ENCODE data around the gene CERS4.

The CERS4 gene

DNA sequence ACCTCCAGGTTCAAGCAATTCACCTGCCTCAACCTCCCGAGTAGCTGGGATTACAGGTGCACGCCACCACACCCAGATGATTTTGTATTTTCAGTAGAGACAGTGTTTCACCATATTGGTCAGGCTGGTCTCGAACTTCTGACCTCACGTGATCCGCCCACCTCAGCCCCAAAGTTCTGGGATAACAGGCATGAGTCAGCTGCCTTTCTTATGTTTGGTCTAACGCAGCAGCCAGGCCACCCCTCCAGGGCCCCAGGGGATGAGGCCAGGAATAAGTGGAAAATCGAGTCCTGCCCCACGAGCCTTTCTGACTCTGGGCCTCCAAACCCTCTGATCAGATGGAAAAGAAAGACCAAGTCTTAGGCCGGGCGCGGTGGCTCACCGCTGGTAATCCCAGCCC is 44.5 kb downstream of the CERS4 start:
- Histone ChIP-seq H3K4me1 (ENCODE audit: control insufficient read depth, insufficient read depth, low read length) (no peaks in the 10 kb centered on the region), H3K36me3 (ENCODE audit: control insufficient read depth, insufficient read depth, low read length) (peaks cover 17% of the 10 kb centered on the region)
- 91% methylated on average over 12 of the region's 12 CpGs for WGBS, 2 experiments

GRCh38 chr19:8254286-8255001 is 45.3 kb downstream of the CERS4 start:
- WGBS, 2 experiments, result 94 to 95% methylated on average over 11 of the region's 11 CpGs
- no peaks in the 10 kb centered on the region for H3K9me3 ChIP-seq (ENCODE audit: control insufficient read depth, low read length)
- H3K27me3 ChIP-seq (ENCODE audit: control insufficient read depth, insufficient read depth, low read length, poor library complexity, severe bottlenecking), result no peaks in the 10 kb centered on the region
- no peaks in the 10 kb centered on the region for H3K4me1 ChIP-seq (ENCODE audit: control insufficient read depth, insufficient read depth, low read length)
- no peak overlapping the region for H3K27ac ChIP-seq (ENCODE audit: insufficient read depth, low read depth, low read length, poor library complexity, severe bottlenecking)
- H3K4me3 ChIP-seq (ENCODE audit: insufficient read depth, low read depth, low read length), result no peak overlapping the region
- peaks cover 17% of the 10 kb centered on the region for H3K36me3 ChIP-seq (ENCODE audit: control insufficient read depth, insufficient read depth, low read length)

More for the DNA sequence above, 44.5 kb downstream of the CERS4 start:
- Histone ChIP-seq H3K27ac (ENCODE audit: insufficient read depth, low read depth, low read length, poor library complexity, severe bottlenecking) (no peak overlapping the region), H3K27me3 (ENCODE audit: control insufficient read depth, insufficient read depth, low read length, poor library complexity, severe bottlenecking) (no peaks in the 10 kb centered on the region), H3K4me3 (ENCODE audit: insufficient read depth, low read depth, low read length) (no peak overlapping the region), H3K9me3 (ENCODE audit: control insufficient read depth, low read length) (no peaks in the 10 kb centered on the region)

GRCh38 chr19:8255426-8256125 is 46.4 kb downstream of the CERS4 start:
- Histone ChIP-seq H3K36me3 (ENCODE audit: control insufficient read depth, insufficient read depth, low read length) (peaks cover 17% of the 10 kb centered on the region), H3K4me3 (ENCODE audit: insufficient read depth, low read depth, low read length) (no peak overlapping the region), H3K27me3 (ENCODE audit: control insufficient read depth, insufficient read depth, low read length, poor library complexity, severe bottlenecking) (no peaks in the 10 kb centered on the region), H3K4me1 (ENCODE audit: control insufficient read depth, insufficient read depth, low read length) (no peaks in the 10 kb centered on the region), H3K9me3 (ENCODE audit: control insufficient read depth, low read length) (no peaks in the 10 kb centered on the region), H3K27ac (ENCODE audit: insufficient read depth, low read depth, low read length, poor library complexity, severe bottlenecking) (no peak overlapping the region)
- 92 to 94% methylated on average over 18 of the region's 18 CpGs for WGBS, 2 experiments

DNA sequence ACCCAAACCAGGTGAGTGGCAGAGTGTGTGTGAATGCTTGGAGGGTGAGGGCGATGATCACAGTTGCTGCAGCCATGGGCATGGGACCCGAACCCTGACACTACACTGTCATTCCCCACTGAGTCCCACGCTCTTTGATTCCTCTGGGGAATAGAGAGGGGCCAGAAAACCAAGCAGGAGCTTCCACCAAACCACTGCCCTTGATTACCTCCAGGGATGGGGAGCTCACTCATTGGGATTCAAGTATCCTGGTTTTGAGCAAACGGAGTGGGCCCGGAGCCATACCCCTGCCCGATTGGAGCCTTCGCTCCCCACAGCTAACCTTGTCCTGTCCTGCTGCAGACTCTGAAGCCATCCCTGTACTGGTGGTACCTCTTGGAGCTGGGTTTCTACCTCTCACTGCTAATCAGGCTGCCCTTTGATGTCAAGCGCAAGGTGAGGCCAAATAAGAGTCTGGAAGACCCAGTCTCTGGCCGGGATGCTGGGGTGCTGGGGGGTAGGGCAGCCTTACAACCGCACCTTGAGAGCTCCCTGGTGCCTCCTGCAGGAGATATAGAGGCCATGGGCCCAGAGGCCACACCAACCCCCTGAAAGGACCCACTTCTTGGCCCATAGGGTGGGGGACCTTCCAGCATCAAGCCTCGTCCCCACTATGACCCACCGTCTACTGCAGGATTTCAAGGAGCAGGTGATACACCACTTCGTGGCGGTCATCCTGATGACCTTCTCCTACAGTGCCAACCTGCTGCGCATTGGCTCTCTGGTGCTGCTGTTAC is 47.3 kb downstream of the CERS4 start:
- Histone ChIP-seq H3K9me3 (ENCODE audit: control insufficient read depth, low read length) (no peaks in the 10 kb centered on the region), H3K36me3 (ENCODE audit: control insufficient read depth, insufficient read depth, low read length) (peaks cover 17% of the 10 kb centered on the region), H3K4me3 (ENCODE audit: insufficient read depth, low read depth, low read length) (no peak overlapping the region), H3K4me1 (ENCODE audit: control insufficient read depth, insufficient read depth, low read length) (no peaks in the 10 kb centered on the region), H3K27ac (ENCODE audit: insufficient read depth, low read depth, low read length, poor library complexity, severe bottlenecking) (no peak overlapping the region), H3K27me3 (ENCODE audit: control insufficient read depth, insufficient read depth, low read length, poor library complexity, severe bottlenecking) (no peaks in the 10 kb centered on the region)
- WGBS, 2 experiments, result 95% methylated on average over 15 of the region's 15 CpGs

DNA sequence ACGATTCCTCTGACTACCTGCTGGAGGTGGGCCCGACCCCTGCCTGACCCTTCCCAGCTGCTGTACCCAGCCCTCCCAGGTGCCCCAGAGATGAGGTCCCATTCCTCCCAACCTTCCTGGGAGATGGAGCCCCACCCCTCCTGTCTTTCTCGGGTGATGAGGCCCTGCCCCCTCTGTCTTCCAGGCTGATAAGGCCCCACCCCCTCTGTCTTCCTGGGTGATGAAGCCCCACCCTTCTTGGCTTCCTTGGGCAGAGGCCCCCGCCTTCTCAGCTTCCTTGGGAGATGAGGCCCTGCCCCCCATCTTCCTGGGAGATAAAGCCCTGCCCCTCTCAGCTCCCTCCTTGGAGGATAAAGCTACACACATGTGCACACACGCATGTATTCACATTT is 47.9 kb downstream of the CERS4 start:
- H3K9me3 ChIP-seq (ENCODE audit: control insufficient read depth, low read length), result no peaks in the 10 kb centered on the region
- no peaks in the 10 kb centered on the region for H3K27me3 ChIP-seq (ENCODE audit: control insufficient read depth, insufficient read depth, low read length, poor library complexity, severe bottlenecking)
- 73 to 77% methylated on average over 5 of the region's 5 CpGs for WGBS, 2 experiments
- H3K36me3 ChIP-seq (ENCODE audit: control insufficient read depth, insufficient read depth, low read length), result peaks cover 17% of the 10 kb centered on the region
- H3K4me1 ChIP-seq (ENCODE audit: control insufficient read depth, insufficient read depth, low read length), result no peaks in the 10 kb centered on the region
- no peak overlapping the region for H3K4me3 ChIP-seq (ENCODE audit: insufficient read depth, low read depth, low read length)
- H3K27ac ChIP-seq (ENCODE audit: insufficient read depth, low read depth, low read length, poor library complexity, severe bottlenecking), result no peak overlapping the region

- Histone ChIP-seq H3K4me1 (ENCODE audit: control insufficient read depth, insufficient read depth, low read length) (no peaks in the 10 kb centered on the region), H3K9me3 (ENCODE audit: control insufficient read depth, low read length) (no peaks in the 10 kb centered on the region), H3K27me3 (ENCODE audit: control insufficient read depth, insufficient read depth, low read length, poor library complexity, severe bottlenecking) (no peaks in the 10 kb centered on the region), H3K4me3 (ENCODE audit: insufficient read depth, low read depth, low read length) (no peak overlapping the region), H3K27ac (ENCODE audit: insufficient read depth, low read depth, low read length, poor library complexity, severe bottlenecking) (no peak overlapping the region), H3K36me3 (ENCODE audit: control insufficient read depth, insufficient read depth, low read length) (peaks cover 17% of the 10 kb centered on the region)
- 93% methylated on average over 11 of the region's 11 CpGs for WGBS, 2 experiments
These were observed 50.2 kb downstream of the CERS4 start for GRCh38 chr19:8259142-8259921.

- Histone ChIP-seq H3K9me3 (ENCODE audit: control insufficient read depth, low read length) (no peaks in the 10 kb centered on the region), H3K27ac (ENCODE audit: insufficient read depth, low read depth, low read length, poor library complexity, severe bottlenecking) (no peak overlapping the region), H3K4me1 (ENCODE audit: control insufficient read depth, insufficient read depth, low read length) (no peaks in the 10 kb centered on the region), H3K4me3 (ENCODE audit: insufficient read depth, low read depth, low read length) (no peak overlapping the region), H3K27me3 (ENCODE audit: control insufficient read depth, insufficient read depth, low read length, poor library complexity, severe bottlenecking) (no peaks in the 10 kb centered on the region), H3K36me3 (ENCODE audit: control insufficient read depth, insufficient read depth, low read length) (peaks cover 17% of the 10 kb centered on the region)
- 93 to 97% methylated on average over 3 of the region's 3 CpGs for WGBS, 2 experiments
These were observed 50.7 kb downstream of the CERS4 start for GRCh38 chr19:8259922-8260247.

DNA sequence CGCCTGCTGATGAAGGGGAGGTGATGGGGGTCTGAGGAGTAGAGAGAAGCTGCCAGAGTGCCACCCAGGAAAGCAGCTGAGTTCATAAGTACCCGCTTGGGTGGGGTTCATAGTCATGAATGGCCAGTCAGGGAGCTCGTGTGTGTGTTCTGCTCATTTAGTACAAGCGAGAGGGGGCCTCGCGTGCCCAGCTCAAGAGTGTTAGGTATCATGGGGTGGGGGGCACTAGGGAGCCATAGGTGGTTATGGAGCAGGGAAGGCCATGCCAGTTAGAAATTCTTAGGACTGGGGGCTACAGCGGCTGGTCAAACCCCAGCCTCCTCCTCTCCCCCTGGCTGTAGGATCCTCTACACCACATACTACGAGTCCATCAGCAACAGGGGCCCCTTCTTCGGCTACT is 52.2 kb downstream of the CERS4 start:
- H3K9me3 ChIP-seq (ENCODE audit: control insufficient read depth, low read length), result no peaks in the 10 kb centered on the region
- H3K36me3 ChIP-seq (ENCODE audit: control insufficient read depth, insufficient read depth, low read length), result peaks cover 12% of the 10 kb centered on the region
- no peaks in the 10 kb centered on the region for H3K27me3 ChIP-seq (ENCODE audit: control insufficient read depth, insufficient read depth, low read length, poor library complexity, severe bottlenecking)
- no peak overlapping the region for H3K4me3 ChIP-seq (ENCODE audit: insufficient read depth, low read depth, low read length)
- no peaks in the 10 kb centered on the region for H3K4me1 ChIP-seq (ENCODE audit: control insufficient read depth, insufficient read depth, low read length)
- 94% methylated on average over 9 of the region's 9 CpGs for WGBS, 2 experiments
- H3K27ac ChIP-seq (ENCODE audit: insufficient read depth, low read depth, low read length, poor library complexity, severe bottlenecking), result peak overlapping the region; percentile 8

- Histone ChIP-seq H3K9me3 (ENCODE audit: control insufficient read depth, low read length) (no peaks in the 10 kb centered on the region), H3K27ac (ENCODE audit: insufficient read depth, low read depth, low read length, poor library complexity, severe bottlenecking) (no peak overlapping the region), H3K36me3 (ENCODE audit: control insufficient read depth, insufficient read depth, low read length) (peaks cover 7% of the 10 kb centered on the region), H3K4me3 (ENCODE audit: insufficient read depth, low read depth, low read length) (no peak overlapping the region), H3K4me1 (ENCODE audit: control insufficient read depth, insufficient read depth, low read length) (no peaks in the 10 kb centered on the region), H3K27me3 (ENCODE audit: control insufficient read depth, insufficient read depth, low read length, poor library complexity, severe bottlenecking) (no peaks in the 10 kb centered on the region)
- WGBS, 2 experiments, result 83 to 87% methylated on average over 14 of the region's 14 CpGs
These were observed 52.7 kb downstream of the CERS4 start for GRCh38 chr19:8261881-8262280.

DNA sequence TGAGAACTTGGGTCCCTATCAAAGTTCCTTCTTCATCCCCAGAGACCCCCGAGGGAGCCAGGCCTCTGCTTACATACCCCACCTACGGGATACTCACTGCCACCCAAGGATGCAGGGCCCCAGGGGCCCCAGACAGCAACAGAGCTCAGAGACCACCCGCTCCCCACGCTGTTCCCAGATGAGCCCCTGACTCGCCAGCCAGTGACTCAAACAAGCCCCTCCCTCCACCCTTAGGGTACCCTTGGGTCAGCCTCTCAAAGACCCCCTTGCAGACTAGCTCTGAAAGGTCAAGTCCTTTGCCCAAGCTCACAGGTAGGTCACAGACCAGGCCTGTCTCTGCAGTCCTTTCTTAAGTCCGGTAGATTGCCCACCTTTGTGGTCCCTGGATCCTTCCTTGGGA is 53.3 kb downstream of the CERS4 start:
- Histone ChIP-seq H3K4me1 (ENCODE audit: control insufficient read depth, insufficient read depth, low read length) (no peaks in the 10 kb centered on the region), H3K27me3 (ENCODE audit: control insufficient read depth, insufficient read depth, low read length, poor library complexity, severe bottlenecking) (no peaks in the 10 kb centered on the region), H3K9me3 (ENCODE audit: control insufficient read depth, low read length) (no peaks in the 10 kb centered on the region), H3K27ac (ENCODE audit: insufficient read depth, low read depth, low read length, poor library complexity, severe bottlenecking) (no peak overlapping the region), H3K4me3 (ENCODE audit: insufficient read depth, low read depth, low read length) (no peak overlapping the region), H3K36me3 (ENCODE audit: control insufficient read depth, insufficient read depth, low read length) (peaks cover 1% of the 10 kb centered on the region)
- WGBS, 2 experiments, result 95 to 96% methylated on average over 6 of the region's 6 CpGs
